Upper lobe of left lung (tissue), 4 donors: ENCODE measurements around the gene IFI30.

Source experiments
- EP300 ChIP-seq, 4 donors: sonication (generic); formaldehyde crosslinking; IDR thresholded peaks; one replicate each; pipeline ENCODE4 v1.5.1; 2017; ENCODE audit warnings: antibody characterized with exemption in 4 of 4, control low read depth in 2 of 4
- POLR2A ChIP-seq, 4 donors: fragments of 450-650 bp; IDR thresholded peaks; one replicate each; pipeline ENCODE4 v1.5.1; 2016 to 2017; ENCODE audit warnings: antibody characterized with exemption in 4 of 4, mild to moderate bottlenecking in 2 of 4
- POLR2AphosphoS5 ChIP-seq, 2 donors: sonication (generic); formaldehyde crosslinking; IDR thresholded peaks; one replicate each; pipeline ENCODE4 v1.5.1; 2017; ENCODE audit warnings: antibody characterized with exemption in 2 of 2
- TF ChIP-seq, protein P1 (sequence below), 6 experiments: fragments of 450-650 bp in 4 of 6; fragments of 200-600 bp in 2 of 6; sonication (generic) in 2 of 6; IDR thresholded peaks; one replicate each; pipeline ENCODE4 v1.5.1; 2016 to 2019; ENCODE audit warnings: antibody characterized with exemption in 6 of 6

DNA sequence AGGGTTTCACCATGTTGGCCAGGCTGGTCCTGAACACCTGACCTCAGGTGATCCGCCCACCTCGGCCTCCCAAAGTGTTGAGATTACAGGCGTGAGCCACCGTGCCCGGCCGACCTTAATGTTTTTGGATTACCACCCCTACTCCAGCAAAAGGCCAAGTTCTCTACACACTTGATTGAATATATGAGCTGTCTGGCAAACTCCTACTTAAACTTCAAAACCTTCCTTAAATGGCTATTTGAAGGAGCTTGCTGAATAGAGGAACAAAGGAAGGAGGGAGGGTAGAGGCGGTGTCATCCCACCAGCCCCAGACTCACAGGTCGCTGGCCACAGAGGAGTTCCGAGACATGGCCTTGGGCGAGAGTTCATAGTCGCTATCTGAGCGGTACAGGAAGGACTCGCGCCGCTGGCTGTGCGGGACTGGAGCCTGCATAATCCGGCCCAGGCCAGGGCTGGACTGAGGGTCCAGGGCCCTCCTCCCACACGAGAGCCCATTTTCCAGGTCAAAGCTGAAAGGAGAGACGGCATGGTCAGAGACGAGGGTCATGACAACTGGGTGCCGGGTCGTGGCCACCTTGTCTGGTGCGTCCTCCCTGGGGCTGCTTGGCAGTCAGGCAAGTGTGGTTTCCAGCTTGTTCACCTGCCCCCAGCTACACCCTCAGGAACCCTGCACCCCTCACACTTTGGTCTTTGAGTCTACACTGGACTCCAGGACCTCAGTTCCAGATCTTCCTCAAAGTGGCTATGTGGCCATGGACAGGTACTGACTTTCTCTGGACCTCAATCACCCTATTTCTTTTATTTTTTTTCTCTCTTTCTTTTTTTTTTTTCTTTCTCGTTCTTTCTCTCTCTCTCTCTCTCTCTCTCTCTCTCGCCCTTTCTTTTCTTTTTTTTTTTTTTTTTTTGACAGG, 48.5 kb downstream of the IFI30 start:
- no peak for TF ChIP-seq POLR2AphosphoS5 (IDR thresholded peaks at IDR 0.05)
- TF ChIP-seq, protein P1, sequence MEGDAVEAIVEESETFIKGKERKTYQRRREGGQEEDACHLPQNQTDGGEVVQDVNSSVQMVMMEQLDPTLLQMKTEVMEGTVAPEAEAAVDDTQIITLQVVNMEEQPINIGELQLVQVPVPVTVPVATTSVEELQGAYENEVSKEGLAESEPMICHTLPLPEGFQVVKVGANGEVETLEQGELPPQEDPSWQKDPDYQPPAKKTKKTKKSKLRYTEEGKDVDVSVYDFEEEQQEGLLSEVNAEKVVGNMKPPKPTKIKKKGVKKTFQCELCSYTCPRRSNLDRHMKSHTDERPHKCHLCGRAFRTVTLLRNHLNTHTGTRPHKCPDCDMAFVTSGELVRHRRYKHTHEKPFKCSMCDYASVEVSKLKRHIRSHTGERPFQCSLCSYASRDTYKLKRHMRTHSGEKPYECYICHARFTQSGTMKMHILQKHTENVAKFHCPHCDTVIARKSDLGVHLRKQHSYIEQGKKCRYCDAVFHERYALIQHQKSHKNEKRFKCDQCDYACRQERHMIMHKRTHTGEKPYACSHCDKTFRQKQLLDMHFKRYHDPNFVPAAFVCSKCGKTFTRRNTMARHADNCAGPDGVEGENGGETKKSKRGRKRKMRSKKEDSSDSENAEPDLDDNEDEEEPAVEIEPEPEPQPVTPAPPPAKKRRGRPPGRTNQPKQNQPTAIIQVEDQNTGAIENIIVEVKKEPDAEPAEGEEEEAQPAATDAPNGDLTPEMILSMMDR (IDR thresholded peaks at IDR 0.05) = no peak
- TF ChIP-seq POLR2A (IDR thresholded peaks at IDR 0.05) = no peak
- TF ChIP-seq EP300 (IDR thresholded peaks at IDR 0.05) = no peak
